Measurements from ENCODE around the gene ZSCAN2. TPM values are rescaled to one million over a fixed set of nuclear protein-coding genes. Genes with fewer than 3 reads are reported as not detected.
"Not testable (repeated sequence)": the region's sequence is repeated elsewhere in the genome, so short reads cannot be mapped to it uniquely, and the experiment has no call there.

ZSCAN2 gene
- total and polyA plus RNA-seq, 5 donors: 3.6 to 6.4 (median 4.9) TPM

- DNase-seq; H3K4me1 ChIP-seq (ENCODE audit: control insufficient read depth, insufficient read depth, low read length); H3K27me3 ChIP-seq (ENCODE audit: control insufficient read depth, insufficient read depth); H3K4me3 ChIP-seq (ENCODE audit: low read length); intact Hi-C loops (cut with DNase I); ATAC-seq; H3K27ac ChIP-seq (ENCODE audit: low read length); H3K9me3 ChIP-seq (ENCODE audit: control insufficient read depth, low read length): not testable (repeated sequence)
- WGBS: 79% methylated on average over 6 of the region's 7 CpGs
These were observed 19.0 kb upstream of the ZSCAN2 start for GRCh38 chr15:84581676-84582428.

GRCh38 chr15:84582583-84583157 is 18.1 kb upstream of the ZSCAN2 start:
- H3K9me3 ChIP-seq (ENCODE audit: control insufficient read depth, low read length): no peaks in the 10 kb centered on the region
- DNase-seq (no peak), ATAC-seq (no peak)
- no peaks in the 10 kb centered on the region for H3K4me1 ChIP-seq (ENCODE audit: control insufficient read depth, insufficient read depth, low read length)
- 76% methylated on average over 2 of the region's 2 CpGs for WGBS
- no peaks in the 10 kb centered on the region for H3K27me3 ChIP-seq (ENCODE audit: control insufficient read depth, insufficient read depth)
- H3K4me3 ChIP-seq (ENCODE audit: low read length): no peak overlapping the region
- intact Hi-C loops (cut with DNase I): no loop called here
- H3K27ac ChIP-seq (ENCODE audit: low read length): no peak overlapping the region

- H3K9me3 ChIP-seq (ENCODE audit: control insufficient read depth, low read length); H3K4me1 ChIP-seq (ENCODE audit: control insufficient read depth, insufficient read depth, low read length); H3K4me3 ChIP-seq (ENCODE audit: low read length); H3K27me3 ChIP-seq (ENCODE audit: control insufficient read depth, insufficient read depth); DNase-seq; H3K27ac ChIP-seq (ENCODE audit: low read length); ATAC-seq; intact Hi-C loops (cut with DNase I): not testable (repeated sequence)
- 34% methylated on average over 4 of the region's 4 CpGs for WGBS
These were observed 16.9 kb upstream of the ZSCAN2 start for GRCh38 chr15:84583921-84584320.

GRCh38 chr15:84586696-84587095 is 14.1 kb upstream of the ZSCAN2 start:
- Histone ChIP-seq H3K4me3 (ENCODE audit: low read length) (no peak overlapping the region), H3K27me3 (ENCODE audit: control insufficient read depth, insufficient read depth) (no peaks in the 10 kb centered on the region), H3K4me1 (ENCODE audit: control insufficient read depth, insufficient read depth, low read length) (no peaks in the 10 kb centered on the region), H3K9me3 (ENCODE audit: control insufficient read depth, low read length) (no peaks in the 10 kb centered on the region), H3K27ac (ENCODE audit: low read length) (no peak overlapping the region)
- no peak for ATAC-seq
- intact Hi-C loops (cut with DNase I): no loop called here
- WGBS: 70% methylated on average over 6 of the region's 6 CpGs
- DNase-seq: no peak

GRCh38 chr15:84588053-84588874 is 12.5 kb upstream of the ZSCAN2 start:
- no peak overlapping the region for H3K27ac ChIP-seq (ENCODE audit: low read length)
- intact Hi-C loops (cut with DNase I): no loop called here
- no peaks in the 10 kb centered on the region for H3K9me3 ChIP-seq (ENCODE audit: control insufficient read depth, low read length)
- no peaks in the 10 kb centered on the region for H3K4me1 ChIP-seq (ENCODE audit: control insufficient read depth, insufficient read depth, low read length)
- ATAC-seq (peak; percentile 99), DNase-seq (peak; percentile 87 to 94 (median 92))
- WGBS: 21% methylated on average over 26 of the region's 26 CpGs
- H3K27me3 ChIP-seq (ENCODE audit: control insufficient read depth, insufficient read depth): no peaks in the 10 kb centered on the region
- H3K4me3 ChIP-seq (ENCODE audit: low read length): peak overlapping the region; percentile 43

GRCh38 chr15:84590406-84590805 is 10.4 kb upstream of the ZSCAN2 start:
- ATAC-seq (no peak), DNase-seq (no peak)
- intact Hi-C loops (cut with DNase I): loop anchor here in 3 of 4 donors (10.0 kb wide), 3 partner anchors 234 to 454 kb away; no protein-coding TSS in a partner anchor
- Histone ChIP-seq H3K4me3 (ENCODE audit: low read length) (no peak overlapping the region), H3K9me3 (ENCODE audit: control insufficient read depth, low read length) (no peaks in the 10 kb centered on the region), H3K4me1 (ENCODE audit: control insufficient read depth, insufficient read depth, low read length) (no peaks in the 10 kb centered on the region), H3K27me3 (ENCODE audit: control insufficient read depth, insufficient read depth) (no peaks in the 10 kb centered on the region), H3K27ac (ENCODE audit: low read length) (no peak overlapping the region)
- 83% methylated on average over 2 of the region's 2 CpGs for WGBS

- no peaks in the 10 kb centered on the region for H3K4me1 ChIP-seq (ENCODE audit: control insufficient read depth, insufficient read depth, low read length)
- ATAC-seq (no peak), DNase-seq (no peak)
- H3K27ac ChIP-seq (ENCODE audit: low read length): no peak overlapping the region
- no peaks in the 10 kb centered on the region for H3K27me3 ChIP-seq (ENCODE audit: control insufficient read depth, insufficient read depth)
- no peak overlapping the region for H3K4me3 ChIP-seq (ENCODE audit: low read length)
- intact Hi-C loops (cut with DNase I): loop anchor here in 3 of 4 donors (10.0 kb wide), 3 partner anchors 233 to 453 kb away; no protein-coding TSS in a partner anchor
- 97% methylated on average over 1 of the region's 1 CpG for WGBS
- H3K9me3 ChIP-seq (ENCODE audit: control insufficient read depth, low read length): no peaks in the 10 kb centered on the region
These were observed 9.0 kb upstream of the ZSCAN2 start for GRCh38 chr15:84591815-84592214.

GRCh38 chr15:84594617-84595290 is 6.1 kb upstream of the ZSCAN2 start:
- WGBS: 72% methylated on average over 3 of the region's 3 CpGs

GRCh38 chr15:84595660-84596059 is 5.1 kb upstream of the ZSCAN2 start:
- intact Hi-C loops (cut with DNase I): loop anchor here (5.0 to 10.0 kb wide), 5 partner anchors 229 to 449 kb away; no protein-coding TSS in a partner anchor
- 85% methylated on average over 2 of the region's 2 CpGs for WGBS
- H3K27me3 ChIP-seq (ENCODE audit: control insufficient read depth, insufficient read depth): no peaks in the 10 kb centered on the region
- DNase-seq (peak in 1 of 3 donors; percentile 61), ATAC-seq (no peak)
- no peaks in the 10 kb centered on the region for H3K9me3 ChIP-seq (ENCODE audit: control insufficient read depth, low read length)
- no peak overlapping the region for H3K27ac ChIP-seq (ENCODE audit: low read length)
- no peak overlapping the region for H3K4me3 ChIP-seq (ENCODE audit: low read length)
- no peaks in the 10 kb centered on the region for H3K4me1 ChIP-seq (ENCODE audit: control insufficient read depth, insufficient read depth, low read length)

More at GRCh38 chr15:84594617-84595290, 6.1 kb upstream of the ZSCAN2 start:
- no peaks in the 10 kb centered on the region for H3K4me1 ChIP-seq (ENCODE audit: control insufficient read depth, insufficient read depth, low read length)
- DNase-seq (no peak), ATAC-seq (no peak)
- H3K27me3 ChIP-seq (ENCODE audit: control insufficient read depth, insufficient read depth): no peaks in the 10 kb centered on the region
- no peaks in the 10 kb centered on the region for H3K9me3 ChIP-seq (ENCODE audit: control insufficient read depth, low read length)
- intact Hi-C loops (cut with DNase I): loop anchor here (5.0 to 10.0 kb wide), 5 partner anchors 230 to 450 kb away; no protein-coding TSS in a partner anchor
- no peak overlapping the region for H3K4me3 ChIP-seq (ENCODE audit: low read length)
- no peak overlapping the region for H3K27ac ChIP-seq (ENCODE audit: low read length)

- Histone ChIP-seq H3K4me3 (ENCODE audit: low read length) (no peak overlapping the region), H3K27ac (ENCODE audit: low read length) (no peak overlapping the region), H3K9me3 (ENCODE audit: control insufficient read depth, low read length) (no peaks in the 10 kb centered on the region), H3K4me1 (ENCODE audit: control insufficient read depth, insufficient read depth, low read length) (no peaks in the 10 kb centered on the region), H3K27me3 (ENCODE audit: control insufficient read depth, insufficient read depth) (no peaks in the 10 kb centered on the region)
- no peak for ATAC-seq
- intact Hi-C loops (cut with DNase I): loop anchor here (5.0 to 10.0 kb wide), 5 partner anchors 228 to 448 kb away; no protein-coding TSS in a partner anchor
- no peak for DNase-seq
- WGBS: 76% methylated on average over 3 of the region's 3 CpGs
These were observed 3.5 kb upstream of the ZSCAN2 start for GRCh38 chr15:84597296-84597695.

Data from right cardiac atrium (tissue), 5 donors.